GM19238 (cell line): Measurements from ENCODE around the gene SORBS2.
"Not testable (repeated sequence)": the region's sequence is repeated elsewhere in the genome, so short reads cannot be mapped to it uniquely, and the experiment has no call there.

Experiments
- DNase-seq: peaks from one replicate; pipeline ENCODE4 v3.0.0; 2011; ENCODE audit warnings: low spot score; ENCODE audit not compliant: insufficient read length

SORBS2 gene

GRCh38 chr4:185716577-185717376 lies 95.2 kb downstream of the SORBS2 start:
- DNase-seq: no peak

GRCh38 chr4:185716141-185716551 lies 95.8 kb downstream of the SORBS2 start:
- no peak for DNase-seq

GRCh38 chr4:185714524-185714923 lies 97.5 kb downstream of the SORBS2 start:
- DNase-seq: not testable (repeated sequence)

- no peak for DNase-seq
Observed at GRCh38 chr4:185713731-185714130, 98.3 kb downstream of the SORBS2 start.

GRCh38 chr4:185713272-185713671 lies 98.7 kb downstream of the SORBS2 start:
- DNase-seq: no peak

- DNase-seq: no peak
Observed at GRCh38 chr4:185712350-185713024, 99.5 kb downstream of the SORBS2 start.

- no peak for DNase-seq
Observed at GRCh38 chr4:185711726-185712125, 100.3 kb downstream of the SORBS2 start.

- no peak for DNase-seq
Observed at GRCh38 chr4:185710487-185710995, 101.5 kb downstream of the SORBS2 start.

GRCh38 chr4:185709802-185710486 lies 102.0 kb downstream of the SORBS2 start:
- no peak for DNase-seq

- DNase-seq: no peak
Observed at GRCh38 chr4:185708348-185708747, 103.6 kb downstream of the SORBS2 start.

GRCh38 chr4:185707622-185708021 lies 104.4 kb downstream of the SORBS2 start:
- DNase-seq: not testable (repeated sequence)

- no peak for DNase-seq
Observed at GRCh38 chr4:185702147-185702663, 109.8 kb downstream of the SORBS2 start.

- no peak for DNase-seq
Observed at GRCh38 chr4:185700630-185701029, 111.4 kb downstream of the SORBS2 start.

- DNase-seq: no peak
Observed at GRCh38 chr4:185700048-185700447, 111.9 kb downstream of the SORBS2 start.

- no peak for DNase-seq
Observed at GRCh38 chr4:185697488-185697887, 114.5 kb downstream of the SORBS2 start.

GRCh38 chr4:185695743-185696142 lies 116.3 kb downstream of the SORBS2 start:
- DNase-seq: no peak

- DNase-seq: no peak
Observed at GRCh38 chr4:185693548-185694215, 118.3 kb downstream of the SORBS2 start.

GRCh38 chr4:185689407-185689806 lies 122.6 kb downstream of the SORBS2 start:
- DNase-seq: no peak

GRCh38 chr4:185685804-185686203 lies 126.2 kb downstream of the SORBS2 start:
- no peak for DNase-seq

GRCh38 chr4:185683896-185684295 lies 128.1 kb downstream of the SORBS2 start:
- no peak for DNase-seq

- no peak for DNase-seq
Observed at GRCh38 chr4:185683222-185683621, 128.8 kb downstream of the SORBS2 start.
